Neural progenitor cell (in vitro differentiated cells): ENCODE results near the gene NUDT4B. TPM values are rescaled to one million over a fixed set of nuclear protein-coding genes. Genes with fewer than 3 reads are reported as not detected.
"Not testable (repeated sequence)": the region's sequence is repeated elsewhere in the genome, so short reads cannot be mapped to it uniquely, and the experiment has no call there.

Experiments used
- DNase-seq: peaks from one replicate; pipeline ENCODE4 v3.0.0-alpha.2; 2016; ENCODE audit warnings: low spot score
- H2AFZ ChIP-seq: fragments of 200-600 bp; sonication (generic); replicated peaks from 2 replicates; pipeline ENCODE4 v1.6.1; 2016; ENCODE audit warnings: antibody characterized with exemption
- H3F3A ChIP-seq: fragments of 200-600 bp; sonication (generic); 2 replicates; pipeline ENCODE4 v1.6.1; 2016; ENCODE audit warnings: antibody characterized with exemption, low read depth
- H3K27ac ChIP-seq: fragments of 200-600 bp; sonication (generic); 2 replicates; pipeline ENCODE4 v1.5.1; 2016; ENCODE audit warnings: mild to moderate bottlenecking
- H3K27me3 ChIP-seq: fragments of 200-600 bp; sonication (generic); 2 replicates; pipeline ENCODE4 v1.6.1; 2016; ENCODE audit warnings: mild to moderate bottlenecking, moderate library complexity
- H3K36me3 ChIP-seq: fragments of 200-600 bp; sonication (generic); 2 replicates; pipeline ENCODE4 v1.5.1; 2016
- H3K4me1 ChIP-seq: fragments of 200-600 bp; sonication (generic); 2 replicates; pipeline ENCODE4 v1.6.1; 2016; ENCODE audit warnings: mixed run types
- H3K4me2 ChIP-seq: fragments of 200-600 bp; sonication (generic); 2 replicates; pipeline ENCODE4 v1.6.1; 2016
- H3K4me3 ChIP-seq: fragments of 200-600 bp; sonication (generic); 2 replicates; pipeline ENCODE4 v1.5.1; 2016
- H3K79me2 ChIP-seq: fragments of 200-600 bp; sonication (generic); 2 replicates; pipeline ENCODE4 v1.6.1; 2016; ENCODE audit warnings: low read depth
- H3K9ac ChIP-seq: fragments of 200-600 bp; sonication (generic); 2 replicates; pipeline ENCODE4 v1.6.1; 2016
- H3K9me3 ChIP-seq: fragments of 200-600 bp; sonication (generic); 2 replicates; pipeline ENCODE4 v1.5.1; 2016; ENCODE audit warnings: low read depth
- H4K20me1 ChIP-seq: fragments of 200-600 bp; sonication (generic); 2 replicates; pipeline ENCODE4 v1.6.1; 2016; ENCODE audit warnings: low read depth
- H3K27ac Mint-ChIP-seq: 3 replicates; pipeline ENCODE4 v1.8.0; 2021; ENCODE audit warnings: mixed read lengths
- H3K27me3 Mint-ChIP-seq: 2 replicates; pipeline ENCODE4 v1.8.0; 2022; ENCODE audit warnings: low read depth, mild to moderate bottlenecking, inconsistent platforms, moderate library complexity, mixed read lengths; ENCODE audit not compliant: insufficient read depth
- H3K36me3 Mint-ChIP-seq: 3 replicates; pipeline ENCODE4 v1.8.0; 2021; ENCODE audit warnings: mixed read lengths
- H3K4me1 Mint-ChIP-seq: 3 replicates; pipeline ENCODE4 v1.8.0; 2021; ENCODE audit warnings: mixed read lengths
- H3K4me3 Mint-ChIP-seq: 3 replicates; pipeline ENCODE4 v1.8.0; 2021; ENCODE audit warnings: mild to moderate bottlenecking, moderate library complexity, mixed read lengths
- H3K9me3 Mint-ChIP-seq: 3 replicates; pipeline ENCODE4 v1.8.0; 2020; ENCODE audit warnings: mixed read lengths
- small RNA-seq: library from RNA; depleted of rRNA; stranded (forward); fragments of <200 nt; gene quantifications from one replicate; pipeline ENCODE3, GENCODE V24; 2015
- total RNA-seq: library from RNA; depleted of rRNA; stranded (reverse); fragments of >200 nt; gene quantifications from 2 replicates; pipeline ENCODE4 v1.2.3, GENCODE V29; 2015; ENCODE audit warnings: low replicate concordance

NUDT4B gene
- total RNA-seq, 1 donor from 2014 or later: 10.9 TPM

- H4K20me1 ChIP-seq, H3K4me3 ChIP-seq, H3K27ac ChIP-seq, H3K27me3 ChIP-seq, H2AFZ ChIP-seq, H3K4me2 ChIP-seq, H3K4me3 Mint-ChIP-seq, H3K4me1 ChIP-seq, H3K79me2 ChIP-seq, H3K36me3 Mint-ChIP-seq, H3K36me3 ChIP-seq, H3K27ac Mint-ChIP-seq, H3K9me3 ChIP-seq, H3K27me3 Mint-ChIP-seq, H3K9ac ChIP-seq, H3K4me1 Mint-ChIP-seq, H3K9me3 Mint-ChIP-seq, H3F3A ChIP-seq, DNase-seq: not testable (repeated sequence)
These were observed 43.0 kb downstream of the NUDT4B start for GRCh38 chr1:148791543-148792099.

DNA sequence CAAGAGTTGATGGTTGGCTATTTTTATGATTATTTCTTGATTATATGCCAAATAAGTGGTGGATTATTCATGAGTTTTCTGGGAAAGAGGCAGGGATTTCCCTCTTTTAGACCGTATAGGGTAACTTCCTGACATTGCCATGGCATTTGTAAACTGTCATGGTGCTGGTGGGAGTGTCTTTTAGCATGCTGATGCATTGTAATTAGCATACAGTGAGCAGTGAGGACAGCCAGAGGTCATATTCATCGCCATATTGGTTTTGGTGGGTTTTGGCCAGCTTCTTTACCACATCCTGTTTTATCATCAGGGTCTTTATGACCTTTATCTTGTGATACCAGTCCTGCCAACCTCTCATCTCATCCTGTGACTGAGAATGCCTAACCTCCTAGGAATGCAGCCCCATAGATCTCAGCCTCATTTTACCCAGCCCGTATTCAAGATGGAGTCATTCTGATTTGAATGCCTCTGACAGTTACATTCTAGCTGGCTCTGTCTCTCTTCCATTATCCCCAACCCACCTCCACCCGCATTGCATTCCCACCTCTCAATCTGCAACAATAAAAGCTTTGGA lies 45.3 kb downstream of the NUDT4B start:
- not testable (repeated sequence) for H3K36me3 Mint-ChIP-seq, H3F3A ChIP-seq, H3K27ac ChIP-seq, H3K4me1 Mint-ChIP-seq, H3K4me1 ChIP-seq, H3K9me3 Mint-ChIP-seq, H2AFZ ChIP-seq, H3K9me3 ChIP-seq, H3K36me3 ChIP-seq, H3K4me3 ChIP-seq, H4K20me1 ChIP-seq, H3K27me3 ChIP-seq, H3K27me3 Mint-ChIP-seq, H3K9ac ChIP-seq, H3K4me3 Mint-ChIP-seq, H3K27ac Mint-ChIP-seq, H3K79me2 ChIP-seq, DNase-seq, H3K4me2 ChIP-seq

Small RNA genes lying within 50 kb of the gene (small RNA-seq; reads per million reads assigned to genes)
- not detected for gene RNU6-1171P

Other genes with a start within 250 kb of the NUDT4B start
- gene NBPF14, start 152.8 kb upstream of the NUDT4B start, total RNA-seq: 4.9 and 7.9 TPM in 2 replicates
- 7.4 and 12.5 TPM in 2 replicates for gene PDE4DIP, start 95.7 kb downstream of the NUDT4B start, total RNA-seq